ENCODE results near the gene AUTS2. TPM values are rescaled to one million over a fixed set of nuclear protein-coding genes. Genes with fewer than 3 reads are reported as not detected.

The AUTS2 gene
- total RNA-seq, 6 experiments from 2014 or later, result 10.4 to 32.0 (median 19.3) TPM

DNA sequence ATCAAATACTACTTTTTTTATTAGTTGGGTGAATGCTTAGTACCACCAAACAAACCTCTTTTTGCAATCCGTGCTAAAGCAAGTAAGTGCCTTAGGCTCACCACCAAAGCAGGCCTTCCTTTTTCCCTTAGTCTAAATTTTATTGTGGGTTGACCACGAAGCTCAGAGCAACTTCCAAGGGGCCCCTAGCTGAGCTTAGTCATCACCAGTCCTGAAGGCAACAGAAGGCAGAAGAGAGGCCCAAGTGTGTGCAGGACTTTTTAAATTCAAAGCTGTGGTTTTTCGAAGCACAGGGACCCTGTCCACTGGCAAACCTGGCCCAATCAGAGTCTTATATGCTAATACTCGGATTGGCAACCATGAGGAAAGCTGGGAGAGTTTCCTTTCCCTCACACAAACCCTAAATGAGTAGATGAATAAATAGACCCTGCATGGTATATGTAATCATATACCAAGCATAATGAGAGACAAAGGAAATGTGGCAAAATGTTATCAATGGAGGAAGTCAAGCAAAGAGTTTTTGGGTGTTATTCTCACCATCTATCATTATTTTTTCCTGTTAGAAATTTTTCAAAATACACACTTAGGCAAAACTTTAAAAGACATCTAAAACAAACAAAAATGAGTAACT is 1080.5 kb downstream of the AUTS2 start:
- Histone ChIP-seq H3K4me1 (peaks cover 0 to 8% (median 0%) of the 10 kb centered on the region in 4 donors), H3K27me3 (no peaks in the 10 kb centered on the region), H3K9me3 (no peaks in the 10 kb centered on the region), H3K36me3 (no peaks in the 10 kb centered on the region), H3K4me3 (no peak overlapping the region), H3K27ac (no peak overlapping the region)
- WGBS (ENCODE audit: insufficient coverage, low coverage, low lambda C conversion rate, missing lambda C conversion rate), result 64% methylated on average over 4 of the region's 4 CpGs
- TF ChIP-seq, protein P1, sequence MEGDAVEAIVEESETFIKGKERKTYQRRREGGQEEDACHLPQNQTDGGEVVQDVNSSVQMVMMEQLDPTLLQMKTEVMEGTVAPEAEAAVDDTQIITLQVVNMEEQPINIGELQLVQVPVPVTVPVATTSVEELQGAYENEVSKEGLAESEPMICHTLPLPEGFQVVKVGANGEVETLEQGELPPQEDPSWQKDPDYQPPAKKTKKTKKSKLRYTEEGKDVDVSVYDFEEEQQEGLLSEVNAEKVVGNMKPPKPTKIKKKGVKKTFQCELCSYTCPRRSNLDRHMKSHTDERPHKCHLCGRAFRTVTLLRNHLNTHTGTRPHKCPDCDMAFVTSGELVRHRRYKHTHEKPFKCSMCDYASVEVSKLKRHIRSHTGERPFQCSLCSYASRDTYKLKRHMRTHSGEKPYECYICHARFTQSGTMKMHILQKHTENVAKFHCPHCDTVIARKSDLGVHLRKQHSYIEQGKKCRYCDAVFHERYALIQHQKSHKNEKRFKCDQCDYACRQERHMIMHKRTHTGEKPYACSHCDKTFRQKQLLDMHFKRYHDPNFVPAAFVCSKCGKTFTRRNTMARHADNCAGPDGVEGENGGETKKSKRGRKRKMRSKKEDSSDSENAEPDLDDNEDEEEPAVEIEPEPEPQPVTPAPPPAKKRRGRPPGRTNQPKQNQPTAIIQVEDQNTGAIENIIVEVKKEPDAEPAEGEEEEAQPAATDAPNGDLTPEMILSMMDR (IDR thresholded peaks at IDR 0.05), result no peak
- no peak for TF ChIP-seq POLR2A (IDR thresholded peaks at IDR 0.05)
- intact Hi-C loops (cut with DNase I), result loop anchor here in 1 of 2 donors (10.0 kb wide), 1 partner anchor 54 kb away; no protein-coding TSS in a partner anchor
- no peak for DNase-seq
- ATAC-seq, result no peak

- Histone ChIP-seq H3K4me3 (no peak overlapping the region), H3K4me1 (peaks cover 0 to 8% (median 0%) of the 10 kb centered on the region in 4 donors), H3K9me3 (no peaks in the 10 kb centered on the region), H3K27me3 (no peaks in the 10 kb centered on the region), H3K27ac (no peak overlapping the region), H3K36me3 (no peaks in the 10 kb centered on the region)
- TF ChIP-seq, protein P1 (IDR thresholded peaks at IDR 0.05), result no peak
- no peak for TF ChIP-seq POLR2A (IDR thresholded peaks at IDR 0.05)
- no peak for DNase-seq
- intact Hi-C loops (cut with DNase I), result loop anchor here in 1 of 2 donors (10.0 kb wide), 1 partner anchor 55 kb away; no protein-coding TSS in a partner anchor
- no peak for ATAC-seq
- WGBS (ENCODE audit: insufficient coverage, low coverage, low lambda C conversion rate, missing lambda C conversion rate), result 70% methylated on average over 4 of the region's 4 CpGs
These were observed 1081.4 kb downstream of the AUTS2 start for GRCh38 chr7:70679661-70680060.

DNA sequence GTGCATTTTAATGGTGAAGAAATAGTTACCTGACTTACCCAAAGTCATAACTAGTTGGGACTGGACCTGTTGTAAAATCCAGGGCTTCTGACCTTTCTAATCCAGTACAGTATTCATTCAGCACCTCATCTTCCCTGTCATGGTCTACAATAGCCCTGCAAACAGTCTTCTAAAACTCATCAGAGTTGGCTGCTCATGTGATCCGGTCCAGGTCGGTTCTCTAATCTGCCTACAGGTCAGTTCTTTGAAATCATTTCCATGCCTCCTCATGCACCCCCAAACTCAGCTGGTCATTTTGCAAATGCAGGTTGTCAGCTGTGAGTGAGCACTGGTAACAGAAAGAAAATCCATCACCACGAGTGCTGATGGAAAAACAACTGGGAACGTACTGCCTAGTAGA is 1082.0 kb downstream of the AUTS2 start:
- 96% methylated on average over 4 of the region's 4 CpGs for WGBS (ENCODE audit: insufficient coverage, low coverage, low lambda C conversion rate, missing lambda C conversion rate)
- DNase-seq, result no peak
- no peaks in the 10 kb centered on the region for H3K9me3 ChIP-seq
- H3K4me1 ChIP-seq, result peaks cover 0 to 8% (median 0%) of the 10 kb centered on the region in 4 donors
- H3K4me3 ChIP-seq, result no peak overlapping the region
- no peaks in the 10 kb centered on the region for H3K36me3 ChIP-seq
- ATAC-seq, result no peak
- H3K27me3 ChIP-seq, result no peaks in the 10 kb centered on the region
- intact Hi-C loops (cut with DNase I), result no loop called here
- no peak overlapping the region for H3K27ac ChIP-seq
- TF ChIP-seq POLR2A (IDR thresholded peaks at IDR 0.05), result no peak
- TF ChIP-seq, protein P1 (IDR thresholded peaks at IDR 0.05), result no peak

DNA sequence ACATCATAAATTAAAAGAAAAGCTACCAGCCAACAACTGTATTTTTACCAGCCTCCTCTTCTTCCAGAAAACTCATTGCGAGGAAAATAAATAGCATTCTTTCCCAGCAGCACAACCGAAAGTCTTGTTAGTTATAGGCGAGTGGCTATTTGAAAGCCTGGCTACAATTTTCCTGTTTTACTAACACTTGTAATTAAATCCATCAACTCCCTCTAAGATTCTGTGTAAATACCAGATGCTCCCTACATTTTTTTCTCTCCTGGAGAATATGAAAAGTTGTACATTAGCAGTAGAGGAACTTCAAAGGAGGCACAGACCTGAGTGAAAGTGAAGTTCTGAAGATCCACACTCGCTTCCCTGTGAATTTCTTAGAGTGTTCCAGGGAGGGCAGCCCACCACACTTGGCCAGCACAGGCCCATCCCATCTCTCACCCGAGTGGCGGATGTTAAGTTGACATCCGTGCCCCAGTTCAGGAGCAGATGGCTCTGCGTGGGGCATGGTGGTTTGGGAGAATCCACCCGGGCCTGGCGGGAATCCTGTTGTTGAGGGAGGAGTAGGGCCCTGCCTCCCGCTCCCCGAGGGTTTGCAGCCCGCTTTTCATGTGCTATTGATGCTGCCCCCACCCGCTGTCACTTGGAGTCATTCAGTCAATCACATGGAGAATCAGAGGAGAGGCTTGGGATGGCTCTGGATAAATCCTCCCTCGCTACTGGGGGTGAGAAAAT is 1082.6 kb downstream of the AUTS2 start:
- Histone ChIP-seq H3K27me3 (no peaks in the 10 kb centered on the region), H3K27ac (peak overlapping the region in 1 of 3 donors; percentile 84), H3K4me1 (peaks cover 0 to 8% (median 0%) of the 10 kb centered on the region in 4 donors), H3K36me3 (no peaks in the 10 kb centered on the region), H3K9me3 (no peaks in the 10 kb centered on the region), H3K4me3 (no peak overlapping the region)
- no peak for ATAC-seq
- intact Hi-C loops (cut with DNase I), result no loop called here
- no peak for DNase-seq
- TF ChIP-seq, protein P1 (IDR thresholded peaks at IDR 0.05), result no peak
- no peak for TF ChIP-seq POLR2A (IDR thresholded peaks at IDR 0.05)
- WGBS (ENCODE audit: insufficient coverage, low coverage, low lambda C conversion rate, missing lambda C conversion rate), result 95% methylated on average over 5 of the region's 15 CpGs
